ENCODE data around the gene NUP133.

DNA sequence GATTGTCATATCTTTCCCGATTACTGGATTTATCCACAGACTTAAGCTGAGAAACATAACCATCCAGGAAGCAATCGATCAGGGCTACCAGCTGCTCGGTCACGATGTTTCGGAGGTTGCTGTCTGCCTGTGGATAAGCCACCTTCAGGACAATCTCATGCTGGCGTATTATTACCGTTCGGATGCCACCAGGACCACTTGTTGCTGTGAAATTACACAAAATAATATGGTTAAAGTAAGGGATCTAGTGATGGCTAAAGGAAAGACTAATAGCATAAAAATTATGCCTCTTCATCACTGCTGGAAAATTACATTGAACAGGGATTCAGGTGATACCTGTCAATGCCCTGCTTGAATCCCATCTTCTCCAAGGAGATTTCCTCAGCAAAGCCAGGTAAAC is 43.5 kb downstream of the NUP133 start:
- no peak for TF ChIP-seq POLR2A (IDR thresholded peaks at IDR 0.05; ENCODE audit: low read length)
- no peak for TF ChIP-seq GATA1 (IDR thresholded peaks at IDR 0.05; ENCODE audit: low read depth, low read length)
